IPS-15b (cell line): ENCODE measurements around the gene MAP4K2.

Experiments used
- H3K27me3 ChIP-seq: one replicate; pipeline ENCODE4 v1.6.1; 2013; ENCODE audit warnings: low read length; ENCODE audit not compliant: control insufficient read depth, insufficient read depth
- H3K36me3 ChIP-seq: one replicate; pipeline ENCODE4 v1.6.1; 2013; ENCODE audit warnings: low read length; ENCODE audit not compliant: control insufficient read depth, insufficient read depth
- H3K4me1 ChIP-seq: one replicate; pipeline ENCODE4 v1.6.1; 2013; ENCODE audit warnings: mild to moderate bottlenecking, low read length; ENCODE audit not compliant: control insufficient read depth, insufficient read depth
- H3K4me3 ChIP-seq: one replicate; pipeline ENCODE4 v1.5.1; 2013; ENCODE audit warnings: low read depth, low read length
- H3K9ac ChIP-seq: one replicate; pipeline ENCODE4 v1.6.1; 2013; ENCODE audit warnings: low read depth, mild to moderate bottlenecking, low read length
- H3K9me3 ChIP-seq: one replicate; pipeline ENCODE4 v1.6.1; 2013; ENCODE audit warnings: mild to moderate bottlenecking, low read length; ENCODE audit not compliant: control insufficient read depth, insufficient read depth

Gene MAP4K2

DNA sequence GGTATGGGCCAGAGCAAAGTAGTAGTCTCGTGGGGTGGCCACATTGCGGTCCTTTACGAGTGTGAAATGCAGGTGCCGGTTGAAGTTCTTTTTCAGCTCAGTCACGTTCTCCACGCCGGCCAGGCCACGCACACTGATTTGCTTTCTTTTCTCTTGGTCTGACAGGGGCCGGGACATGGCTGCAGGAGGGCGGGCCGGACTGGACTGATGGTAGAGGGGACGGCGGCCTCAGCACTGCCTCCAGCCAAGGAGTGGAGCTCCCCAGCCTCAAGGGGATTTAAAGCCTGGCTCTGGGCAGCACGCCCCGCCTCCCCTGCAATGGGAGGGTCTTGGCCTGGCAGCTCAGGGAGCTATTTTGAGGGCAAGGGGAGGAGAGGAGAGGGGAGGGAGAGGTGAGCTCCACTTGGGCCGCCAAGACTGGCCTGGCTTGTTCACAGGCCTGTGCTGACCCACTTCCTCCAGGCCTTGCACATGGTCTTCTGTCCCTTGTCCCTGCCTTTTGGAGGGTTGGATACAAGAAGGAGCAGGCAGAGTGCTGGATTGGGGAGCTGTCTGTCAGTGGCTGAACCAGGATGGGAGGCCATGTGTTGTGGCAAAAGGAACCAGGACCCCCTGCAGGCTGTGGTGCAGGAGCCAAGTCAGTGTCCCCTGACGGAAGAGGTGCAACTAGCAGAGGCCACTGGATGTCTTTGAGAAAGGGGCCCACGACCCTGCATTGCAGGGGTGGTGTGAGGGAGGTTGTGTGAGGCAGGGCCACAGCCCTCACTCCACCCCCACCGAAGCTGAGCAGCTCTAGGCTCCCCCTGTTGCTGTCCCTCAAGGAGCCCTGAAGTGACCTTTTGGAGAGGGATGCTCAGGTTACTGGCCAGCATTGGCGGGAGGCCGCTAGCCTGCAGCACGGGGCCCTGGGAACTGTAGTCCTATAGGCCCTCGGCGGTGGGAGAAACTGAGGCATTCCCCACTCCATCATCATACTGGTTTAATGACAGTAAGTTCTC lies 43.0 kb downstream of the MAP4K2 start, which contains the start of gene PYGM:
Gene PYGM, minus strand, starts transcription at position 253 of the 998 bp plus-strand sequence. Its CDS starts 76 bp downstream, at position 177.
- H3K9ac ChIP-seq: peak within 1 kb of the TSS; percentile 37
- H3K27me3 ChIP-seq: no peaks in the 10 kb centered on the region
- peak within 1 kb of the TSS; percentile 13 for H3K4me3 ChIP-seq

GRCh38 chr11:64759131-64759721 lies 43.8 kb downstream of the MAP4K2 start:
- no peak overlapping the region for H3K9ac ChIP-seq

More for the DNA sequence above, 43.0 kb downstream of the MAP4K2 start, which contains the start of gene PYGM:
- Histone ChIP-seq H3K36me3 (peaks cover 14% of the 10 kb centered on the region), H3K9me3 (no peaks in the 10 kb centered on the region), H3K4me1 (peaks cover 35% of the 10 kb centered on the region)

DNA sequence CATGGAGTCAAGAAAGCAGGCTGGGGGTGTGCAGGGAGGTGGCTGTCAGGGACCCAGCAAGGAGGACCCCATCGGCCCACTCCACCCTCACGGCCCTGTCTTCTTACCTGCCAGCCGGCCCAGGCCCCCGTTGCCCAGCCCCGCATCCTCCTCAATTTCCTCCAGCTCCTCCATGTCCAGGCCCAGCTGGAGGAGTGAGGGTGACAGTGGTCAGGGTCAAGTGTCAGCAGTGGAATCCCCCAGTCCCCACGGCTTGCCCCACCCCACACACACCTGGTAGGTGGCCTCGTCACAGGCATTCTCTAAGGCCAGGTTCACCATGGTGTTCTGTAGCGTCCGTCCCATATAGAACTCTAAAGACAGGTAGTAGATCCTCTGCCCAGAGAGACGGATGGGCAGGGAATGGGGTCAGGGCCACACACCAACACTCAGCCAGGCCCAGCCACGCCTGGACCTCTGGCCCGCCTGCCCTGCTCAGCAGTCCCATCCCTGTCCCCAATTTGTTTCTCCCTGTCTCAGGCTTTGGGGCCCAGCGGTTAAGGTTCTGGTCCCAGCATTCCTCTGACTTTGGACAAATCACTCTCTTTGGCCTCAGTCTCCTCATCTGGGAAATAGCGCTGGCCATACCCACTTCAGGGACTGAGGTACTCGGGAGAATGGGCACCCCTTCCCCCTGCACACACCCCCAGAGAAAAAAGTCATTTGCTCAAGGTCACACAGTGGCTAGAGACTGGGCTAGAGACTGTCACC lies 44.5 kb downstream of the MAP4K2 start:
- peaks cover 21% of the 10 kb centered on the region for H3K4me1 ChIP-seq
- no peaks in the 10 kb centered on the region for H3K27me3 ChIP-seq
- H3K9me3 ChIP-seq: no peaks in the 10 kb centered on the region
- peaks cover 3% of the 10 kb centered on the region for H3K36me3 ChIP-seq
- no peak overlapping the region for H3K9ac ChIP-seq
- H3K4me3 ChIP-seq: no peak overlapping the region

More at GRCh38 chr11:64759131-64759721, 43.8 kb downstream of the MAP4K2 start:
- Histone ChIP-seq H3K36me3 (peaks cover 7% of the 10 kb centered on the region), H3K4me3 (peak overlapping the region; percentile 13), H3K27me3 (no peaks in the 10 kb centered on the region), H3K9me3 (no peaks in the 10 kb centered on the region), H3K4me1 (peaks cover 28% of the 10 kb centered on the region)

DNA sequence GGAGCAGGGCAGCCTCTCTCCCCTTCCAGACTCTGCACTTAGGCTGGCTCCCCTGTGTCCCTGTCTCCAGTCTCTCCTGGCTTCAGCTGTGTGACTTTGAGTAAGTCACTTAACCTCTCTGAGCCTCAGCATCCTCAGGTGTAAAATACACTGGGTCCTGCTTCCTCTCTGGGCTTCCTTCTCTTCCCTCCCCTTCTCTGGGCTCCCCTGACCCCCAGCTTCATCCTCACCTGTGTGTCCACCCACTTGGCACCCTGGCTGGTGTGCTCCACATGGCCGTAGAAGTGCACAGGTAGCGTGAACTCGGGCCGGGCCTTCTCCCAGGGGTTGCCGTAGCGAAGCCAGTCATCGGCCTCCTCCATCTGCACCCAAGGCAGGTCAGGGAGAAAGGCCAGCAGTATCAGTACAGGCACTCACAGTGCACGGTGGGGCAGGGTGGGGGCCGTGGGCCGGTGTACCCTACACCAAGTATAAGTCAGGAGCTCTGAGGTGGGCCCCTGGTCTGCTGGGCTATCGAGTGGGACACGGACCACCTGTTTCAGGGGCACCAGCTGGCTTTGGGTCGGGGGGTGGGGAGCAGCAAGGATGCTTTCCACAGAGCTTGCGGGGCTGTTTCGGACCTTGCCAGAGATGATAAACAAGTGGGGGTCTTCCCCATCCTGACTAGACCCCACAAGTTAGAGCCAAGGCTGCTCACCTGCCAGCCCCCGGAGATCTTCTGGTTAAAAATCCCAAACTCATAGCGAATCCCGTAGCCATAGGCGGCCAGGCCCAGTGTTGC lies 45.3 kb downstream of the MAP4K2 start:
- Histone ChIP-seq H3K36me3 (peaks cover 3% of the 10 kb centered on the region), H3K4me3 (no peak overlapping the region), H3K27me3 (no peaks in the 10 kb centered on the region), H3K9me3 (no peaks in the 10 kb centered on the region), H3K4me1 (peaks cover 13% of the 10 kb centered on the region), H3K9ac (no peak overlapping the region)

- Histone ChIP-seq H3K9ac (no peak overlapping the region), H3K36me3 (no peaks in the 10 kb centered on the region), H3K9me3 (no peaks in the 10 kb centered on the region), H3K4me1 (peaks cover 8% of the 10 kb centered on the region), H3K4me3 (no peak overlapping the region), H3K27me3 (no peaks in the 10 kb centered on the region)
Observed at GRCh38 chr11:64755681-64756361, 47.2 kb downstream of the MAP4K2 start.

DNA sequence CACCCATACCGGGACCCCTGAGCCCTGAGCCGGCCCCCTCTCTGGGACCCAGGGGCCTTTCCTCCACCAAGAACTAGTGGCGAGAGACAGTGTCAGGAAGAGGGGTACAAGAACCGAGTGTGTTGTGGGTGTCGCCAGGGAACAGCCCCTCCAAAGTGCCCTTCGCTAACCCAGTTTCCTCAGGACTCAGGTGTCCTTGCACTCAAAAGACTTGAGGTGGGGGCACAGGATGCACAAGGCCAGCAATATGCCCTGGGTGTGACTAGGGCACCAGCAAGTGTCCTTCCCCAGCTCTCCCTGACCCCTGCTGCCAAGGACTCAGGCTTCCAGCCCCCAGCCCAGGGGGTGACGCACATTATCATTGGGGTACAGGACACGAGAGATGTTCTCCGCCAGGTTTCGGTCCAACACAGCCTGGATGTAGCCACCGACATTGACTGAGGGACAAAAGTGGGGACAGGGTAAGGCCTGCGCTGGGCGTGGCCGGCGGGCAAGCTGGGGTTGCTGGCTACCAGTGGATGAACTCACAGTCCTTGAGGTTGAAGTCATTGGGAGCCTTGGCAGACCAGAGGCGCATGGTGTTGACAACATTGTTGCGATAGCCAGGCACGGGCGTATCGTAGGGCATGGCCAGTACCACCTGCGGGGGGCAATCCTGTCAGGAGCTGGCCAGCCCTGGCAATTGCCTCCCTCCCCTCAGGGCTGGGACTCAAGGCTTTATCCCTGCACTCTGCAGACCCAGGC lies 47.9 kb downstream of the MAP4K2 start:
- Histone ChIP-seq H3K9me3 (no peaks in the 10 kb centered on the region), H3K36me3 (no peaks in the 10 kb centered on the region), H3K27me3 (no peaks in the 10 kb centered on the region), H3K4me3 (no peak overlapping the region), H3K4me1 (peaks cover 3% of the 10 kb centered on the region), H3K9ac (no peak overlapping the region)

- Histone ChIP-seq H3K27me3 (no peaks in the 10 kb centered on the region), H3K9me3 (no peaks in the 10 kb centered on the region), H3K36me3 (no peaks in the 10 kb centered on the region), H3K9ac (no peak overlapping the region), H3K4me1 (peaks cover 2% of the 10 kb centered on the region), H3K4me3 (no peak overlapping the region)
Observed at GRCh38 chr11:64754124-64754918, 48.7 kb downstream of the MAP4K2 start.

DNA sequence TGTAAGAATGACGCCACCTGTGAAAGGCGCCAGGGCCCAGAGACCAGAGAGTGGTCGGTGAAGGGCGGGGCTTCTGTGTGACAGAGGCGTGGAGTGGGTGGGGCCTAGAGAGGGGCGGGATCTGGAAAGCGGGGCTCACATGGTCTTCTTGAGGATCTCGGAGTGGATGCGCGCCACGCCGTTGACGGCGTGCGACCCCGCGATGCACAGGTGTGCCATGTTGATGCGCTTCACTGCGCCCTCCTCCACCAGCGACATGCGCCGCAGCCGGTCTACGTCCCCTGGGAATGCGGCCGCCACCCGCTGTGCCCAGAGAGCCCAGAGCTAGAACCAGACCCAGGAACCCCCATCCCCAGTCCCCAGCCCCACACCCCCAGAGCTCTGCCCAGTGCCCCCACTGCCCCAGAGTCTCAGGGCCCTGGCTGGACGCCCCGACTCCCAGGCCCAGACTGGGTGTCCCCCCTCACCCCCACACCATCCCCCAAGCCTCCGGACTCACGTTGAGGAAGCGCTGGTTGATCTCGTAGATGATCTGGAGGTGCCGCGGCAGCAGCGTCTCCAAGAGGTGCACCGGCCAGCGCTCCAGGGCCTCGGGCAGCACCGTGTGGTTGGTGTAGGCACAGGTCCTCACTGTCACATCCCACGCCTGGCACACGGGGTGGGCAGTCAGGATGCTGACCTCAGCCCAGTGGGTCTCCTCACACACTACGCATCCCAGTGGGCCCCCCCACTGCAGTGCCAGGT lies 49.5 kb downstream of the MAP4K2 start:
- Histone ChIP-seq H3K4me1 (peaks cover 2% of the 10 kb centered on the region), H3K4me3 (no peak overlapping the region), H3K36me3 (no peaks in the 10 kb centered on the region), H3K9ac (no peak overlapping the region), H3K27me3 (no peaks in the 10 kb centered on the region), H3K9me3 (no peaks in the 10 kb centered on the region)

DNA sequence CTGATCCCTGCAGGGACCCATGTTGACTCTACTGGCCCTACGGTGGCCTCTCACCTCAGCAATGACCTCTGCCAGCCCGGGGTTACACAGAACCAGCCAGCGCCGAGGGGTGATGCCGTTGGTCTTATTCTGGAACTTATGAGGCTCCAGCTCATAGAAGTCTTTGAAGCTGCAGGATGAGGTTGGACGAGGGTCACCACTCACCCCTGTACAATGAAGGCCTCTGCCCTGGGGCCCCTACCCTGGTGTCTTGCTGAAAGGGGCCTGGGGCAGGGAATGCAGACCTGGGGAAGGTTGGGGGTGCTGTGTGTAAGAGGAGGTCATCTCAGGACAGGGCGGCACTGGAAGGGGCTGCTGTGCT lies 50.0 kb downstream of the MAP4K2 start:
- no peak overlapping the region for H3K4me3 ChIP-seq
- H3K9me3 ChIP-seq: no peaks in the 10 kb centered on the region
- H3K36me3 ChIP-seq: no peaks in the 10 kb centered on the region
- H3K4me1 ChIP-seq: peaks cover 2% of the 10 kb centered on the region
- no peak overlapping the region for H3K9ac ChIP-seq
- no peaks in the 10 kb centered on the region for H3K27me3 ChIP-seq
